Measurements from ENCODE around the gene MAPK8IP2. TPM values are rescaled to one million over a fixed set of nuclear protein-coding genes. Genes with fewer than 3 reads are reported as not detected.

Gene MAPK8IP2
- polyA plus RNA-seq, 2 of the 4 experiments (the other 2 are of a cell fraction): 0.76 to 3.0 TPM

DNA sequence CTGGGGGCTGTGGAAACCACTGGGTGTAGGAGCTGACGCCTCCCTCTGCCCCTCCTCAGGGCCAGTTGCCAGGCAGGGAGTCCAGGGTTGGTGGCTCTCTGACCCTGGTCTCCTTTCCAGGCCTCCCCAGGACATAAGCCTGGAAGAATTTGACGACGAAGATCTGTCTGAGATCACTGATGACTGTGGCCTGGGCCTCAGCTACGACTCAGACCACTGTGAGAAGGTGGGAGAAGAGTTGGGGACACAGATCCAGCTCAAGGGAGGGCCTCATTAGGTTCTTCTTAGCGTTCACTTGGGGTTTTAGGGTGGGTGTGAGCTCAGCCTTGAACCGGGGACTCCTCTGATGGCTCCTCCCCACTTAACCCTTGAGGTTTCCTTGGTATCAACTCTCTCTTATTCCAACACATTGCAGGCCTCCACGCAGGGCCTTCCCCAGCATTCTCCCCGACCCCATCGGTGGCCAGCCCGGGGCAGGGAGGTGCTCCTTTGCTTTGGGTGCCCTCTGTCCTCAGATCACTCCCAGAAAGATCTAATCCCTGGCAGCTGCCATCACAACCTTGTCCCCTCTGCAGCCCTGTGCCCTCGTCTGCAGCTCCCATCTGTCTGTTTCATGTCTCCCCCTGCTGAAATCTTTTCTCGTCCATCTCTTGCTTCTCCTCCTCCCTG lies 1.2 kb downstream of the MAPK8IP2 start (continued):
- TF ChIP-seq, protein P1, sequence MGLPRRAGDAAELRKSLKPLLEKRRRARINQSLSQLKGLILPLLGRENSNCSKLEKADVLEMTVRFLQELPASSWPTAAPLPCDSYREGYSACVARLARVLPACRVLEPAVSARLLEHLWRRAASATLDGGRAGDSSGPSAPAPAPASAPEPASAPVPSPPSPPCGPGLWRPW (IDR thresholded peaks at IDR 0.05): no peak
- TF ChIP-seq EHF (CRISPR knock-in tag; IDR thresholded peaks at IDR 0.05): no peak
- TF ChIP-seq, protein P2, sequence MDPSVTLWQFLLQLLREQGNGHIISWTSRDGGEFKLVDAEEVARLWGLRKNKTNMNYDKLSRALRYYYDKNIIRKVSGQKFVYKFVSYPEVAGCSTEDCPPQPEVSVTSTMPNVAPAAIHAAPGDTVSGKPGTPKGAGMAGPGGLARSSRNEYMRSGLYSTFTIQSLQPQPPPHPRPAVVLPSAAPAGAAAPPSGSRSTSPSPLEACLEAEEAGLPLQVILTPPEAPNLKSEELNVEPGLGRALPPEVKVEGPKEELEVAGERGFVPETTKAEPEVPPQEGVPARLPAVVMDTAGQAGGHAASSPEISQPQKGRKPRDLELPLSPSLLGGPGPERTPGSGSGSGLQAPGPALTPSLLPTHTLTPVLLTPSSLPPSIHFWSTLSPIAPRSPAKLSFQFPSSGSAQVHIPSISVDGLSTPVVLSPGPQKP (IDR thresholded peaks at IDR 0.05; ENCODE audit: low read depth, low read length): no peak
- no peak for TF ChIP-seq GATA3 (IDR thresholded peaks at IDR 0.05; ENCODE audit: borderline replicate concordance)
- TF ChIP-seq NR3C1 (IDR thresholded peaks at IDR 0.05): no peak
- TF ChIP-seq CHD4 (IDR thresholded peaks at IDR 0.05; ENCODE audit: borderline replicate concordance): no peak
- TF ChIP-seq JUN (IDR thresholded peaks at IDR 0.05): no peak
- TF ChIP-seq, protein P3, sequence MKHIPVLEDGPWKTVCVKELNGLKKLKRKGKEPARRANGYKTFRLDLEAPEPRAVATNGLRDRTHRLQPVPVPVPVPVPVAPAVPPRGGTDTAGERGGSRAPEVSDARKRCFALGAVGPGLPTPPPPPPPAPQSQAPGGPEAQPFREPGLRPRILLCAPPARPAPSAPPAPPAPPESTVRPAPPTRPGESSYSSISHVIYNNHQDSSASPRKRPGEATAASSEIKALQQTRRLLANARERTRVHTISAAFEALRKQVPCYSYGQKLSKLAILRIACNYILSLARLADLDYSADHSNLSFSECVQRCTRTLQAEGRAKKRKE (CRISPR knock-in tag; IDR thresholded peaks at IDR 0.05; ENCODE audit: low read depth): no peak

DNA sequence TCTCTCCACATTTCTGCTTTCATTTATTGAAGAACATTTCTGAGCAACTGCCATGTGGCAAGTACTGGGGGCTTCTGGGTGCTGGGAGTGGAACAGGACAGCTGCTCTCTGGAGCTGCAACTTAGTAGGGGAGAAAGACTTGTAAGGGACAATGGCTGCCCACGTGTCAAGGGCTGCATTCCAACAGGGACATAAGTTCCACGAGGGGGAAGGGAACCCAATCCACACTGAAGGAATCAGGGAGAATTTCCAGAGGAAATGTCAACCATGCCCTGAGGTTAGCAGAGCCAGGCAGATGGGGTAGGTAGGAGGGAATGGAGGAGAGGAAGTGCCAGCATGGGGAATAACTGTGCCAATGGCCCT lies 1.7 kb downstream of the MAPK8IP2 start:
- H3K4me3 ChIP-seq: no peak overlapping the region
- no peak overlapping the region for H3K4me2 ChIP-seq
- H3K4me1 ChIP-seq: peaks cover 4% of the 10 kb centered on the region; the same call in 1 of the 3 replicates
- ChIA-PET CTCF (interaction anchor here (1.3 kb wide), 1 partner anchor 77 kb away, joined by 4 read pairs; the partner anchor contains the start of gene SCO2), POLR2A (no interaction called here)
- no peaks in the 10 kb centered on the region for H3K9me3 ChIP-seq
- FAIRE-seq: no peak
- TF ChIP-seq, protein P4, sequence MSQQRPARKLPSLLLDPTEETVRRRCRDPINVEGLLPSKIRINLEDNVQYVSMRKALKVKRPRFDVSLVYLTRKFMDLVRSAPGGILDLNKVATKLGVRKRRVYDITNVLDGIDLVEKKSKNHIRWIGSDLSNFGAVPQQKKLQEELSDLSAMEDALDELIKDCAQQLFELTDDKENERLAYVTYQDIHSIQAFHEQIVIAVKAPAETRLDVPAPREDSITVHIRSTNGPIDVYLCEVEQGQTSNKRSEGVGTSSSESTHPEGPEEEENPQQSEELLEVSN (IDR thresholded peaks at IDR 0.05; ENCODE audit: borderline replicate concordance, low read depth): no peak
- TF ChIP-seq, protein P5, sequence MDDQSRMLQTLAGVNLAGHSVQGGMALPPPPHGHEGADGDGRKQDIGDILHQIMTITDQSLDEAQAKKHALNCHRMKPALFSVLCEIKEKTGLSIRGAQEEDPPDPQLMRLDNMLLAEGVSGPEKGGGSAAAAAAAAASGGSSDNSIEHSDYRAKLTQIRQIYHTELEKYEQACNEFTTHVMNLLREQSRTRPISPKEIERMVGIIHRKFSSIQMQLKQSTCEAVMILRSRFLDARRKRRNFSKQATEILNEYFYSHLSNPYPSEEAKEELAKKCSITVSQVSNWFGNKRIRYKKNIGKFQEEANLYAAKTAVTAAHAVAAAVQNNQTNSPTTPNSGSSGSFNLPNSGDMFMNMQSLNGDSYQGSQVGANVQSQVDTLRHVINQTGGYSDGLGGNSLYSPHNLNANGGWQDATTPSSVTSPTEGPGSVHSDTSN (IDR thresholded peaks at IDR 0.05): no peak
- TF ChIP-seq EHF (CRISPR knock-in tag; IDR thresholded peaks at IDR 0.05) (no peak), KDM5A (IDR thresholded peaks at IDR 0.05) (no peak), MYC (IDR thresholded peaks at IDR 0.05; ENCODE audit: borderline replicate concordance, low read length) (no peak), MAFK (IDR thresholded peaks at IDR 0.05; ENCODE audit: partially characterized antibody) (no peak), CBX2 (IDR thresholded peaks at IDR 0.05; ENCODE audit: borderline replicate concordance, low read depth) (no peak)
- no peak for DNase-seq (ENCODE audit: low read depth in 1 of 2, low spot score in 1 of 2)
- 62% methylated on average over 2 of the region's 2 CpGs for WGBS (ENCODE audit: missing lambda C conversion rate)
- no peak overlapping the region for H3K27ac ChIP-seq
- ATAC-seq: no peak

DNA sequence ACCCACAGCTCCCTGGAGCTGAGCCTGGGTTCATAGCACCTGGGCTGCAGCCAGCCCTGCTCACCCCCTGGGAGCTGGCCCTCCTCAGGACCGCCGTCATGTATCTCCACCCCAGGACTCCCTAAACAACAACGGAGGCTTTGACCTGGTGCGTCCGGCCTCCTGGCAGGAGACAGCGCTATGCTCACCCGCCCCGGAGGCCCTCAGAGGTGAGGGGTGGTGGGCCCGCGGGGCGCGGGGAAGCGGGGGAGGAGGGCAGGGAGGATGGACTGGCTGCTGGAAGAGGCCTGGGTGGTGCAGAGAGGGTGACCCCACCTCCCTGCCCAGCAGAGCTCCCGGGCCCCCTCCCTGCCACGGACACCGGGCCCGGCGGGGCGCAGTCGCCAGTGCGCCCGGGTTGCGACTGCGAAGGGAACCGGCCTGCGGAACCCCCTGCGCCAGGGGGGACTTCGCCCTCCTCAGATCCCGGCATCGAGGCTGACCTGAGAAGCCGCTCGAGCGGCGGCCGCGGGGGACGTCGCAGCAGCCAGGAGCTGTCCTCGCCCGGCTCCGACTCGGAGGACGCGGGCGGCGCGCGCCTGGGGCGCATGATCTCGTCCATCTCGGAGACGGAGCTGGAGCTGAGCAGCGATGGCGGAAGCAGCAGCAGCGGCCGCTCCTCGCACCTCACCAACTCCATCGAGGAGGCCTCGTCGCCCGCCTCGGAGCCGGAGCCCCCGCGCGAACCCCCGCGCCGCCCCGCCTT lies 3.1 kb downstream of the MAPK8IP2 start:
- ATAC-seq: no peak
- FAIRE-seq: no peak
- Histone ChIP-seq H3K9me3 (no peaks in the 10 kb centered on the region), H3K27ac (no peak overlapping the region), H3K4me1 (peaks cover 4% of the 10 kb centered on the region; the same call in 1 of the 3 replicates), H3K4me2 (no peak overlapping the region), H3K4me3 (no peak overlapping the region)
- 97% methylated on average over 16 of the region's 70 CpGs for WGBS (ENCODE audit: missing lambda C conversion rate)
- ChIA-PET POLR2A (no interaction called here), CTCF (interaction anchor here (0.7 kb wide), 1 partner anchor 34 kb away, joined by 3 read pairs; no protein-coding TSS in a partner anchor)
- DNase-seq (ENCODE audit: low read depth in 1 of 2, low spot score in 1 of 2): no peak
- TF ChIP-seq NPAS2 (CRISPR knock-in tag; IDR thresholded peaks at IDR 0.05; ENCODE audit: borderline replicate concordance) (no peak), CBX8 (IDR thresholded peaks at IDR 0.05) (no peak), CBX2 (IDR thresholded peaks at IDR 0.05; ENCODE audit: borderline replicate concordance, low read depth) (no peak), CEBPB (IDR thresholded peaks at IDR 0.05) (no peak), POLR2AphosphoS2 (conservative IDR thresholded peaks at IDR 0.05; ENCODE audit: low read length) (no peak), BHLHE40 (IDR thresholded peaks at IDR 0.05; ENCODE audit: low read depth, low read length) (no peak), RNF2 (IDR thresholded peaks at IDR 0.05; ENCODE audit: borderline replicate concordance, low read depth) (no peak), ESRRA (IDR thresholded peaks at IDR 0.05; ENCODE audit: borderline replicate concordance, low read length) (no peak), ZFP36 (IDR thresholded peaks at IDR 0.05; ENCODE audit: borderline replicate concordance, partially characterized antibody) (no peak), POLR2A (IDR thresholded peaks at IDR 0.05; ENCODE audit: low read length) (no peak), RAD21 (conservative IDR thresholded peaks at IDR 0.05 in 1 of 2, IDR thresholded peaks at IDR 0.05 in 1 of 2) (no peak)
- TF ChIP-seq, protein P6, sequence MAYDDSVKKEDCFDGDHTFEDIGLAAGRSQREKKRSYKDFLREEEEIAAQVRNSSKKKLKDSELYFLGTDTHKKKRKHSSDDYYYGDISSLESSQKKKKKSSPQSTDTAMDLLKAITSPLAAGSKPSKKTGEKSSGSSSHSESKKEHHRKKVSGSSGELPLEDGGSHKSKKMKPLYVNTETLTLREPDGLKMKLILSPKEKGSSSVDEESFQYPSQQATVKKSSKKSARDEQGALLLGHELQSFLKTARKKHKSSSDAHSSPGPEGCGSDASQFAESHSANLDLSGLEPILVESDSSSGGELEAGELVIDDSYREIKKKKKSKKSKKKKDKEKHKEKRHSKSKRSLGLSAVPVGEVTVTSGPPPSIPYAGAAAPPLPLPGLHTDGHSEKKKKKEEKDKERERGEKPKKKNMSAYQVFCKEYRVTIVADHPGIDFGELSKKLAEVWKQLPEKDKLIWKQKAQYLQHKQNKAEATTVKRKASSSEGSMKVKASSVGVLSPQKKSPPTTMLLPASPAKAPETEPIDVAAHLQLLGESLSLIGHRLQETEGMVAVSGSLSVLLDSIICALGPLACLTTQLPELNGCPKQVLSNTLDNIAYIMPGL (CRISPR knock-in tag; IDR thresholded peaks at IDR 0.05; ENCODE audit: borderline replicate concordance): no peak
- TF ChIP-seq, protein P4 (IDR thresholded peaks at IDR 0.05; ENCODE audit: borderline replicate concordance, low read depth): no peak
- TF ChIP-seq, protein P7, sequence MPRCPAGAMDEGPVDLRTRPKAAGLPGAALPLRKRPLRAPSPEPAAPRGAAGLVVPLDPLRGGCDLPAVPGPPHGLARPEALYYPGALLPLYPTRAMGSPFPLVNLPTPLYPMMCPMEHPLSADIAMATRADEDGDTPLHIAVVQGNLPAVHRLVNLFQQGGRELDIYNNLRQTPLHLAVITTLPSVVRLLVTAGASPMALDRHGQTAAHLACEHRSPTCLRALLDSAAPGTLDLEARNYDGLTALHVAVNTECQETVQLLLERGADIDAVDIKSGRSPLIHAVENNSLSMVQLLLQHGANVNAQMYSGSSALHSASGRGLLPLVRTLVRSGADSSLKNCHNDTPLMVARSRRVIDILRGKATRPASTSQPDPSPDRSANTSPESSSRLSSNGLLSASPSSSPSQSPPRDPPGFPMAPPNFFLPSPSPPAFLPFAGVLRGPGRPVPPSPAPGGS (IDR thresholded peaks at IDR 0.05): no peak
